GM19467 (cell line): Measurements from ENCODE around the gene ELMO1.

Experiments
- ATAC-seq: cut with Tn5 transposase; IDR thresholded peaks from one replicate; pipeline ENCODE4 v1.9.1; 2021; ENCODE audit warnings: mild to moderate bottlenecking, moderate library complexity; ENCODE audit not compliant: unreplicated experiment

The ELMO1 gene

GRCh38 chr7:37076668-37077067 is 372.0 kb downstream of the ELMO1 start:
- no peak for ATAC-seq

- ATAC-seq: no peak
Measured at GRCh38 chr7:37074370-37074769, 374.3 kb downstream of the ELMO1 start.

- no peak for ATAC-seq
Measured at GRCh38 chr7:37071124-37071523, 377.5 kb downstream of the ELMO1 start.

- ATAC-seq: no peak
Measured at GRCh38 chr7:37070471-37070870, 378.2 kb downstream of the ELMO1 start.

- no peak for ATAC-seq
Measured at GRCh38 chr7:37070031-37070430, 378.6 kb downstream of the ELMO1 start.

- no peak for ATAC-seq
Measured at GRCh38 chr7:37069336-37069735, 379.3 kb downstream of the ELMO1 start.

- ATAC-seq: no peak
Measured at GRCh38 chr7:37068902-37069301, 379.8 kb downstream of the ELMO1 start.

GRCh38 chr7:37068038-37068437 is 380.6 kb downstream of the ELMO1 start:
- ATAC-seq: no peak

- ATAC-seq: no peak
Measured at GRCh38 chr7:37065779-37066271, 382.8 kb downstream of the ELMO1 start.

- no peak for ATAC-seq
Measured at GRCh38 chr7:37062560-37062859, 386.2 kb downstream of the ELMO1 start.

- ATAC-seq: no peak
Measured at GRCh38 chr7:37061849-37062559, 386.7 kb downstream of the ELMO1 start.

GRCh38 chr7:37056234-37056912 is 392.3 kb downstream of the ELMO1 start:
- no peak for ATAC-seq

- ATAC-seq: no peak
Measured at GRCh38 chr7:37054624-37055241, 393.9 kb downstream of the ELMO1 start.

- ATAC-seq: no peak
Measured at GRCh38 chr7:37052705-37053104, 396.0 kb downstream of the ELMO1 start.

- no peak for ATAC-seq
Measured at GRCh38 chr7:37050801-37051200, 397.9 kb downstream of the ELMO1 start.

GRCh38 chr7:37048674-37049073 is 400.0 kb downstream of the ELMO1 start:
- ATAC-seq: no peak

GRCh38 chr7:37047260-37047659 is 401.4 kb downstream of the ELMO1 start:
- no peak for ATAC-seq

- no peak for ATAC-seq
Measured at GRCh38 chr7:37046531-37047079, 402.1 kb downstream of the ELMO1 start.

- no peak for ATAC-seq
Measured at GRCh38 chr7:37045681-37046179, 402.9 kb downstream of the ELMO1 start.

- ATAC-seq: no peak
Measured at GRCh38 chr7:37041461-37041860, 407.2 kb downstream of the ELMO1 start.

GRCh38 chr7:37040330-37040729 is 408.3 kb downstream of the ELMO1 start:
- no peak for ATAC-seq
